ENCODE results near the gene CDH18. TPM values are rescaled to one million over a fixed set of nuclear protein-coding genes. Genes with fewer than 3 reads are reported as not detected.
"Not testable (repeated sequence)": the region's sequence is repeated elsewhere in the genome, so short reads cannot be mapped to it uniquely, and the experiment has no call there.

The CDH18 gene
- total RNA-seq, 4 donors from 2014 or later = 0.76 to 0.99 TPM; not detected in 2

DNA sequence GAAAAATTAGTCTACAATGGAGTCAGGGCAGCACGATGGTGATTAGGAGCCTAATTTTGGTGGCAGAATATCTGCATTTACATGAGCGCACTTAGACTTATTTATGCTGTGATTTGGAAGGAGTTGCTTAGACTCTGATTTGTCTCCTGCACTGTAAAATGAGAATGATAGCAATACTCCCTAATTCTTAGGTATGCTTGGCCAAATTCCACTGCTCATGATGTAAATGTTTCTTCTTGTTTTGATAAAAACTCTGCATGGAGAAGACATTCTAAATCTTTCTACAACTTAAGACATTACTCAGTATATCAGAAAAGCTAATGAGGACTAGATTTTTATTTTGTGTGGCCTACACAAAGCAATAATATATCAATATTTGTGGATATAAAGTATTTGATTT, 205.4 kb downstream of the CDH18 start:
- H3K27me3 ChIP-seq = no peaks in the 10 kb centered on the region
- TF ChIP-seq, protein P1, sequence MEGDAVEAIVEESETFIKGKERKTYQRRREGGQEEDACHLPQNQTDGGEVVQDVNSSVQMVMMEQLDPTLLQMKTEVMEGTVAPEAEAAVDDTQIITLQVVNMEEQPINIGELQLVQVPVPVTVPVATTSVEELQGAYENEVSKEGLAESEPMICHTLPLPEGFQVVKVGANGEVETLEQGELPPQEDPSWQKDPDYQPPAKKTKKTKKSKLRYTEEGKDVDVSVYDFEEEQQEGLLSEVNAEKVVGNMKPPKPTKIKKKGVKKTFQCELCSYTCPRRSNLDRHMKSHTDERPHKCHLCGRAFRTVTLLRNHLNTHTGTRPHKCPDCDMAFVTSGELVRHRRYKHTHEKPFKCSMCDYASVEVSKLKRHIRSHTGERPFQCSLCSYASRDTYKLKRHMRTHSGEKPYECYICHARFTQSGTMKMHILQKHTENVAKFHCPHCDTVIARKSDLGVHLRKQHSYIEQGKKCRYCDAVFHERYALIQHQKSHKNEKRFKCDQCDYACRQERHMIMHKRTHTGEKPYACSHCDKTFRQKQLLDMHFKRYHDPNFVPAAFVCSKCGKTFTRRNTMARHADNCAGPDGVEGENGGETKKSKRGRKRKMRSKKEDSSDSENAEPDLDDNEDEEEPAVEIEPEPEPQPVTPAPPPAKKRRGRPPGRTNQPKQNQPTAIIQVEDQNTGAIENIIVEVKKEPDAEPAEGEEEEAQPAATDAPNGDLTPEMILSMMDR (IDR thresholded peaks at IDR 0.05) = no peak
- TF ChIP-seq EP300 (IDR thresholded peaks at IDR 0.05) = no peak
- TF ChIP-seq POLR2AphosphoS5 (IDR thresholded peaks at IDR 0.05) = no peak
- TF ChIP-seq POLR2A (IDR thresholded peaks at IDR 0.05) = no peak
- H3K4me3 ChIP-seq = no peak overlapping the region
- no peak for DNase-seq (ENCODE audit: low spot score in 2 of 2)
- H3K27ac ChIP-seq = no peak overlapping the region
- no peaks in the 10 kb centered on the region for H3K36me3 ChIP-seq
- no peaks in the 10 kb centered on the region for H3K9me3 ChIP-seq
- H3K4me1 ChIP-seq = no peaks in the 10 kb centered on the region
- WGBS = 89% methylated on average over 2 of the region's 2 CpGs

DNA sequence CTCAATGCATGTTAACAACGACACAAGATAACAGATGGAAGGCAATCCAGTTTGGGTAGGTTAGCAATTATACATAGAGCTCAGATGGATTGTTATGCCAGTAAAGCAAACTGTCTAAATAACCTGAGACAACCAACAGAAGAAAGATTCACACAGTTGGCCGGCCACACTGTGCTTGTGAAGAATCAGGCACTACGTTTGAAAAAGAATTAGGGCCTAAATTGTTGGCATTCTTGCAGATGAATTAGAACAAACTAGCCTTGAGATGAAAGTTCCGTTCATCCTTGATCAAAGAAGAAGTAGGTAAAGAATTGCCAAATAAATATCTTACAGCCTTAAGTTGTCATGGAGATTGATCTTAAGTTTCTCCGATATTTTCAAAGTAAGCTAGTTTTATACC, 210.6 kb downstream of the CDH18 start:
- H3K36me3 ChIP-seq = no peaks in the 10 kb centered on the region
- H3K4me1 ChIP-seq = no peaks in the 10 kb centered on the region
- H3K27ac ChIP-seq = no peak overlapping the region
- H3K9me3 ChIP-seq = no peaks in the 10 kb centered on the region
- no peak for DNase-seq (ENCODE audit: low spot score in 2 of 2)
- TF ChIP-seq, protein P1 (IDR thresholded peaks at IDR 0.05) = no peak
- TF ChIP-seq EP300 (IDR thresholded peaks at IDR 0.05) (no peak), POLR2A (IDR thresholded peaks at IDR 0.05) (no peak), POLR2AphosphoS5 (IDR thresholded peaks at IDR 0.05) (no peak)
- 76% methylated on average over 5 of the region's 5 CpGs for WGBS
- H3K27me3 ChIP-seq = no peaks in the 10 kb centered on the region
- no peak overlapping the region for H3K4me3 ChIP-seq

DNA sequence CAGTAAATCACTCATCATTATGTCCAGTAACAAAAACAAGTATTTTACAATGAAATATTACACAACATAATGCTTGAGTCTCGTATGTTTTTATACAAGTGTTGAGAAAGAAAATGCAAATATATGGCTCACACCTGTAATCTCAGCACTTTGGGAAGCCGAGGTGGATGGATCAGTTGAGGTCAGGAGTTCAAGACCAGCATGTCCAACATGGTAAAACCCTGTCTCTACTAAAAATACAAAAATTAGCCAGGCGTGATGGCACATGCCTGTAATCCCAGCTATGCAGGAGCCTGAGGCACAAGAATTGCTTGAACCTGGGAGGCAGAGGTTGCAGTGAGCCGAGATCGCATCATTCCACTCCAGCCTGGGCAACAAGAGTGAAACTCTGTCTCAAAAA, 211.1 kb downstream of the CDH18 start:
- not testable (repeated sequence) for DNase-seq (ENCODE audit: low spot score in 2 of 2); H3K4me3 ChIP-seq; H3K27ac ChIP-seq; H3K27me3 ChIP-seq; H3K4me1 ChIP-seq; H3K9me3 ChIP-seq; H3K36me3 ChIP-seq
- 64% methylated on average over 5 of the region's 5 CpGs for WGBS

- no peaks in the 10 kb centered on the region for H3K27me3 ChIP-seq
- H3K4me1 ChIP-seq = no peaks in the 10 kb centered on the region
- H3K4me3 ChIP-seq = no peak overlapping the region
- no peak overlapping the region for H3K27ac ChIP-seq
- no peaks in the 10 kb centered on the region for H3K36me3 ChIP-seq
- no peak for DNase-seq (ENCODE audit: low spot score in 2 of 2)
- H3K9me3 ChIP-seq = no peaks in the 10 kb centered on the region
- TF ChIP-seq EP300 (IDR thresholded peaks at IDR 0.05) (no peak), POLR2A (IDR thresholded peaks at IDR 0.05) (no peak), POLR2AphosphoS5 (IDR thresholded peaks at IDR 0.05) (no peak)
- TF ChIP-seq, protein P1 (IDR thresholded peaks at IDR 0.05) = no peak
- 73% methylated on average over 6 of the region's 6 CpGs for WGBS
These were observed 216.7 kb downstream of the CDH18 start for GRCh38 chr5:19771174-19771835.

GRCh38 chr5:19770396-19770795, 217.6 kb downstream of the CDH18 start:
- DNase-seq (ENCODE audit: low spot score in 2 of 2) = no peak
- TF ChIP-seq EP300 (IDR thresholded peaks at IDR 0.05) = no peak
- no peak for TF ChIP-seq POLR2A (IDR thresholded peaks at IDR 0.05)
- TF ChIP-seq, protein P1 (IDR thresholded peaks at IDR 0.05) = no peak
- TF ChIP-seq POLR2AphosphoS5 (IDR thresholded peaks at IDR 0.05) = no peak
- Histone ChIP-seq H3K27me3 (no peaks in the 10 kb centered on the region), H3K9me3 (no peaks in the 10 kb centered on the region), H3K4me3 (no peak overlapping the region), H3K27ac (no peak overlapping the region), H3K4me1 (no peaks in the 10 kb centered on the region), H3K36me3 (no peaks in the 10 kb centered on the region)

DNA sequence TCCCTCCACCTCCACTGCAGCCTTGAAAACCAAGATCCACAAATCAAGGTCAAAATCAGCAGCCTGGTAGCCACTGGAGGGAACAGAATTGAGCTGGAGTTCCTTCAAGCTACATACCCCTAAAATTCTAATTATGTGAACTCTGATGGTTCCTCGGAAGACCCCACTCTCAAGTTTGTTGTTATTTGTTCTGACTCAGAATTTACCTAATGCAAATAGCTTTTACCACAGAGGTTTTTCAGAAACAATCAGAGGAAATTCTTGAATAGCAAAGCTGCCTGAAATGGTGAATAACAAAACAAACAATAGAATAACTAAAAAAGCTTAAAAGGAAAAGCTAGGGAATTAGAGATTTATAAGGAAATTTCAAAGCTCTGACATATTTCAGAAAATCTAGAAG, 220.0 kb downstream of the CDH18 start:
- no peaks in the 10 kb centered on the region for H3K9me3 ChIP-seq
- 61% methylated on average over 1 of the region's 1 CpG for WGBS
- no peak overlapping the region for H3K27ac ChIP-seq
- H3K36me3 ChIP-seq = no peaks in the 10 kb centered on the region
- no peak overlapping the region for H3K4me3 ChIP-seq
- H3K4me1 ChIP-seq = no peaks in the 10 kb centered on the region
- no peak for TF ChIP-seq POLR2AphosphoS5 (IDR thresholded peaks at IDR 0.05)
- TF ChIP-seq, protein P1 (IDR thresholded peaks at IDR 0.05) = no peak
- TF ChIP-seq EP300 (IDR thresholded peaks at IDR 0.05) = no peak
- TF ChIP-seq POLR2A (IDR thresholded peaks at IDR 0.05) = no peak
- H3K27me3 ChIP-seq = no peaks in the 10 kb centered on the region
- no peak for DNase-seq (ENCODE audit: low spot score in 2 of 2)
